ENCODE measurements around the gene SLC13A5. TPM values are rescaled to one million over a fixed set of nuclear protein-coding genes. Genes with fewer than 3 reads are reported as not detected.
A peak's percentile ranks its signal among the peaks of the same experiment; 100 is the strongest.

The SLC13A5 gene
- total and polyA plus RNA-seq, 10 of the 15 experiments (the other 5 are each of a cell fraction or from before 2014, with no cell fraction given): 0.23 TPM; not detected in 9

GRCh38 chr17:6661464-6661848, 51.7 kb downstream of the SLC13A5 start:
- Histone ChIP-seq H3K9ac (ENCODE audit: control insufficient read depth, insufficient read depth, low read length) (no peak overlapping the region), H3K4me3 (0 out of 2 replicates have a peak overlapping the region, but pooled peaks have one; percentile 9), H3K27me3 (replicated peaks in 1 of 2; ENCODE audit: control insufficient read depth in 2 of 2, insufficient read depth in 2 of 2, low read length in 1 of 2) (no peaks in the 10 kb centered on the region), H3K4me2 (ENCODE audit: control insufficient read depth, insufficient read depth) (peak overlapping the region; percentile 72), H3K9me3 (replicated peaks; ENCODE audit: control insufficient read depth, insufficient read depth, low read length) (no peaks in the 10 kb centered on the region), H4K20me1 (ENCODE audit: control insufficient read depth, insufficient read depth) (no peaks in the 10 kb centered on the region), H3K36me3 (ENCODE audit: control insufficient read depth in 2 of 2, insufficient read depth in 2 of 2, low read length in 1 of 2) (no peaks in the 10 kb centered on the region; a peak in 1 of 4 replicates), H2AFZ (ENCODE audit: control insufficient read depth, low read depth, low read length) (no peak overlapping the region), H3K4me1 (ENCODE audit: control insufficient read depth, insufficient read depth, low read length) (peaks cover 24% of the 10 kb centered on the region), H3K79me2 (ENCODE audit: control insufficient read depth, insufficient read depth, low read length) (no peaks in the 10 kb centered on the region), H3K27ac (ENCODE audit: control insufficient read depth, insufficient read depth) (no peak overlapping the region)
- TF ChIP-seq, protein P1, sequence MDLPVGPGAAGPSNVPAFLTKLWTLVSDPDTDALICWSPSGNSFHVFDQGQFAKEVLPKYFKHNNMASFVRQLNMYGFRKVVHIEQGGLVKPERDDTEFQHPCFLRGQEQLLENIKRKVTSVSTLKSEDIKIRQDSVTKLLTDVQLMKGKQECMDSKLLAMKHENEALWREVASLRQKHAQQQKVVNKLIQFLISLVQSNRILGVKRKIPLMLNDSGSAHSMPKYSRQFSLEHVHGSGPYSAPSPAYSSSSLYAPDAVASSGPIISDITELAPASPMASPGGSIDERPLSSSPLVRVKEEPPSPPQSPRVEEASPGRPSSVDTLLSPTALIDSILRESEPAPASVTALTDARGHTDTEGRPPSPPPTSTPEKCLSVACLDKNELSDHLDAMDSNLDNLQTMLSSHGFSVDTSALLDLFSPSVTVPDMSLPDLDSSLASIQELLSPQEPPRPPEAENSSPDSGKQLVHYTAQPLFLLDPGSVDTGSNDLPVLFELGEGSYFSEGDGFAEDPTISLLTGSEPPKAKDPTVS (IDR thresholded peaks at IDR 0.05; ENCODE audit: low read depth, low read length): no peak
- no peak for TF ChIP-seq JUNB (IDR thresholded peaks at IDR 0.05)
- no peak for TF ChIP-seq ZBTB11 (CRISPR knock-in tag; IDR thresholded peaks at IDR 0.05)
- in situ Hi-C loops (cut with MboI) (no loop called here), intact Hi-C loops (cut with micrococcal nuclease; ENCODE audit: unreplicated experiment) (loop anchor here (10.0 kb wide), 1 partner anchor 93 kb away; the partner anchor contains the start of gene XAF1)
- DNase-seq (ENCODE audit: low read depth, low spot score) (no peak), FAIRE-seq (no peak), ATAC-seq (no peak)
- 75% methylated on average over 2 of the region's 2 CpGs for WGBS (ENCODE audit: insufficient coverage, insufficient replicate concordance, low lambda C conversion rate, missing lambda C conversion rate)
- no TSS peak for BruUV-seq (replicated peaks)
- ChIA-PET SMC1A (ENCODE audit: uncharacterized antibody, unreplicated experiment) (interaction anchor here (1.0 to 2.0 kb wide), 5 partner anchors 10 to 341 kb away, joined by 3 to 6 read pairs (median 4); partner anchors contain the start of genes C17orf100 and MED31), CTCF (interaction anchor here (0.5 to 1.9 kb wide), 5 partner anchors 182 to 1071 kb away, joined by 3 to 7 read pairs (median 4); no protein-coding TSS in a partner anchor), POLR2A (interaction anchor here (0.5 to 1.1 kb wide), 2 partner anchors 105 to 425 kb away, joined by 3 to 4 read pairs; no protein-coding TSS in a partner anchor), RAD21 (ENCODE audit: unreplicated experiment) (interaction anchor here (0.7 to 1.1 kb wide), 3 partner anchors 22 to 182 kb away, joined by 3 read pairs; a partner anchor contains a TSS)
